Neural cell (in vitro differentiated cells): ENCODE results near the gene FNDC11.

Experiments used
- CTCF ChIP-seq: fragments of 450-650 bp; IDR thresholded peaks from 2 replicates; pipeline ENCODE4 v1.5.1; 2014; ENCODE audit warnings: antibody characterized with exemption, mild to moderate bottlenecking, moderate library complexity; ENCODE audit not compliant: poor library complexity, severe bottlenecking
- EP300 ChIP-seq: fragments of 450-650 bp; conservative IDR thresholded peaks from 2 replicates; pipeline ENCODE4 v1.6.1; 2014; ENCODE audit warnings: antibody characterized with exemption, mild to moderate bottlenecking, moderate library complexity; ENCODE audit not compliant: poor library complexity, severe bottlenecking
- EZH2 ChIP-seq: fragments of 200-600, 300-800 bp; shearing (Covaris generic), sonication (generic); IDR thresholded peaks from 2 replicates; pipeline ENCODE4 v1.6.1; 2014; ENCODE audit warnings: antibody characterized with exemption, low read length, borderline replicate concordance, mild to moderate bottlenecking; ENCODE audit not compliant: insufficient read depth, poor library complexity, severe bottlenecking
- MXI1 ChIP-seq: fragments of 450-650 bp; conservative IDR thresholded peaks from 2 replicates; pipeline ENCODE4 v1.6.1; 2014; ENCODE audit warnings: antibody characterized with exemption, mild to moderate bottlenecking; ENCODE audit not compliant: poor library complexity, severe bottlenecking
- RAD21 ChIP-seq: fragments of 450-650 bp; conservative IDR thresholded peaks from 2 replicates; pipeline ENCODE4 v1.6.1; 2014; ENCODE audit warnings: antibody characterized with exemption, mild to moderate bottlenecking, moderate library complexity

GRCh38 chr20:63555661-63556381 lies 1.9 kb downstream of the FNDC11 start:
- TF ChIP-seq CTCF (no peak), EZH2 (no peak), MXI1 (no peak), EP300 (no peak), RAD21 (no peak)
